Loucy (cell line): ENCODE data around the gene TSHZ2.

Source experiments
- H2AFZ ChIP-seq: fragments of 200-600 bp; sonication (generic); 2 replicates; pipeline ENCODE4 v1.6.0; 2016; ENCODE audit warnings: antibody characterized with exemption, mild to moderate bottlenecking, low read length, moderate library complexity
- H3F3A ChIP-seq: fragments of 200-600 bp; 2 replicates; pipeline ENCODE4 v1.6.0; 2016; ENCODE audit warnings: antibody characterized with exemption, low read depth, mild to moderate bottlenecking
- H3K27me3 ChIP-seq: fragments of 200-600 bp; sonication (generic); 2 replicates; pipeline ENCODE4 v1.6.1; 2014; ENCODE audit warnings: low read length, mild to moderate bottlenecking; ENCODE audit not compliant: insufficient read depth, poor library complexity, severe bottlenecking
- H3K36me3 ChIP-seq: fragments of 200-600 bp; sonication (generic); 2 replicates; pipeline ENCODE4 v1.6.1; 2016; ENCODE audit warnings: low read length; ENCODE audit not compliant: insufficient read depth
- H3K4me1 ChIP-seq: fragments of 200-600 bp; sonication (generic); 2 replicates; pipeline ENCODE4 v1.5.1; 2014; ENCODE audit warnings: low read length, mild to moderate bottlenecking; ENCODE audit not compliant: insufficient read depth, poor library complexity, severe bottlenecking
- H3K4me2 ChIP-seq: fragments of 200-600 bp; sonication (generic); 2 replicates; pipeline ENCODE4 v1.6.0; 2014; ENCODE audit warnings: antibody characterized with exemption, low read length, low read depth, mild to moderate bottlenecking; ENCODE audit not compliant: poor library complexity, severe bottlenecking
- H3K4me3 ChIP-seq: fragments of 200-600 bp; sonication (generic); 2 replicates; pipeline ENCODE4 v1.5.1; 2014; ENCODE audit warnings: low read length, mild to moderate bottlenecking, mixed read lengths; ENCODE audit not compliant: poor library complexity, severe bottlenecking
- H3K79me2 ChIP-seq: fragments of 200-600 bp; sonication (generic); 2 replicates; pipeline ENCODE4 v1.6.1; 2014; ENCODE audit warnings: low read length; ENCODE audit not compliant: insufficient read depth
- H3K9ac ChIP-seq: fragments of 200-600 bp; sonication (generic); 2 replicates; pipeline ENCODE4 v1.6.0; 2014; ENCODE audit warnings: mild to moderate bottlenecking, low read depth, low read length, moderate library complexity; ENCODE audit not compliant: poor library complexity, severe bottlenecking
- H3K9me2 ChIP-seq: fragments of 200-600 bp; sonication (generic); replicated peaks from 2 replicates; pipeline ENCODE4 v1.6.1; 2016; ENCODE audit warnings: low read depth, low read length, mixed read lengths
- H3K9me3 ChIP-seq: fragments of 200-600 bp; sonication (generic); 2 replicates; pipeline ENCODE4 v1.6.1; 2014; ENCODE audit warnings: mild to moderate bottlenecking, antibody characterized with exemption, low read length, low read depth; ENCODE audit not compliant: insufficient read depth
- H4K20me1 ChIP-seq: fragments of 200-600 bp; sonication (generic); 2 replicates; pipeline ENCODE4 v1.6.0; 2014; ENCODE audit warnings: antibody characterized with exemption, low read length, mild to moderate bottlenecking; ENCODE audit not compliant: insufficient read depth, poor library complexity, severe bottlenecking
- EZH2phosphoT487 ChIP-seq: fragments of 200-600 bp; IDR thresholded peaks from 2 replicates; pipeline ENCODE4 v1.6.1; 2018; ENCODE audit warnings: antibody characterized with exemption, mild to moderate bottlenecking, moderate library complexity, borderline replicate concordance
- TF ChIP-seq, protein P1 (sequence below): fragments of 200-600 bp; sonication (generic); conservative IDR thresholded peaks from 2 replicates; pipeline ENCODE4 v1.5.1; 2014; ENCODE audit warnings: mild to moderate bottlenecking, antibody characterized with exemption, low read length

TSHZ2 gene

GRCh38 chr20:53187392-53188068 lies 215.4 kb downstream of the TSHZ2 start:
- H3K4me1 ChIP-seq, result no peaks in the 10 kb centered on the region
- no peak overlapping the region for H2AFZ ChIP-seq
- no peaks in the 10 kb centered on the region for H3F3A ChIP-seq
- TF ChIP-seq, protein P1, sequence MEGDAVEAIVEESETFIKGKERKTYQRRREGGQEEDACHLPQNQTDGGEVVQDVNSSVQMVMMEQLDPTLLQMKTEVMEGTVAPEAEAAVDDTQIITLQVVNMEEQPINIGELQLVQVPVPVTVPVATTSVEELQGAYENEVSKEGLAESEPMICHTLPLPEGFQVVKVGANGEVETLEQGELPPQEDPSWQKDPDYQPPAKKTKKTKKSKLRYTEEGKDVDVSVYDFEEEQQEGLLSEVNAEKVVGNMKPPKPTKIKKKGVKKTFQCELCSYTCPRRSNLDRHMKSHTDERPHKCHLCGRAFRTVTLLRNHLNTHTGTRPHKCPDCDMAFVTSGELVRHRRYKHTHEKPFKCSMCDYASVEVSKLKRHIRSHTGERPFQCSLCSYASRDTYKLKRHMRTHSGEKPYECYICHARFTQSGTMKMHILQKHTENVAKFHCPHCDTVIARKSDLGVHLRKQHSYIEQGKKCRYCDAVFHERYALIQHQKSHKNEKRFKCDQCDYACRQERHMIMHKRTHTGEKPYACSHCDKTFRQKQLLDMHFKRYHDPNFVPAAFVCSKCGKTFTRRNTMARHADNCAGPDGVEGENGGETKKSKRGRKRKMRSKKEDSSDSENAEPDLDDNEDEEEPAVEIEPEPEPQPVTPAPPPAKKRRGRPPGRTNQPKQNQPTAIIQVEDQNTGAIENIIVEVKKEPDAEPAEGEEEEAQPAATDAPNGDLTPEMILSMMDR, result no peak
- TF ChIP-seq EZH2phosphoT487, result no peak
- H3K79me2 ChIP-seq, result no peaks in the 10 kb centered on the region
- no peaks in the 10 kb centered on the region for H3K9me3 ChIP-seq
- no peaks in the 10 kb centered on the region for H3K9me2 ChIP-seq
- H3K4me3 ChIP-seq, result no peak overlapping the region
- no peak overlapping the region for H3K9ac ChIP-seq
- H3K4me2 ChIP-seq, result no peak overlapping the region
- no peaks in the 10 kb centered on the region for H4K20me1 ChIP-seq
- no peaks in the 10 kb centered on the region for H3K36me3 ChIP-seq
- H3K27me3 ChIP-seq, result no peaks in the 10 kb centered on the region

GRCh38 chr20:53190225-53190624 lies 218.1 kb downstream of the TSHZ2 start:
- no peaks in the 10 kb centered on the region for H3K9me2 ChIP-seq
- H3K4me3 ChIP-seq, result no peak overlapping the region
- H3F3A ChIP-seq, result no peaks in the 10 kb centered on the region
- no peaks in the 10 kb centered on the region for H3K79me2 ChIP-seq
- H3K27me3 ChIP-seq, result no peaks in the 10 kb centered on the region
- H3K4me1 ChIP-seq, result no peaks in the 10 kb centered on the region
- H3K4me2 ChIP-seq, result no peak overlapping the region
- TF ChIP-seq, protein P1, result no peak
- no peak for TF ChIP-seq EZH2phosphoT487
- H4K20me1 ChIP-seq, result no peaks in the 10 kb centered on the region
- H3K9ac ChIP-seq, result no peak overlapping the region
- no peaks in the 10 kb centered on the region for H3K36me3 ChIP-seq
- H2AFZ ChIP-seq, result no peak overlapping the region
- no peaks in the 10 kb centered on the region for H3K9me3 ChIP-seq

DNA sequence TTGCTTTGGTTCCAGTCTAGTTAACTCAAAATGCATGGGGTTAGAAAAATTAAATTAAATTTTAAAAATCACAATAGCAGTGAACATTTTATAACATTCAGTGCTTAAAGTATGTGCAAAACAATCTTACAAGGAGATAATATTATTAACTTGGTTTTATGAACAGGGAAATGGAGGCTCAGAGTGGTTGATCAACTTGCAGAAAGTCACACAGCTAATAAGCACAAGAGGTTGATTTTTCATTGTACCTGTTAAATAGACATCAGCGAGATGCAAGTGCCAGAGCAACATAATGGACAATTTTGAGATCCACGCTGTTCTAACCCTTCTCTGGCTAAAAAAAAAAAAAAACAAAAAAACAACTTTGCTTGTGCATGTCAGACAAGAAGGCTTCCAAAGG lies 219.8 kb downstream of the TSHZ2 start:
- H3K9me3 ChIP-seq, result no peaks in the 10 kb centered on the region

More for the DNA sequence above, 219.8 kb downstream of the TSHZ2 start:
- Histone ChIP-seq H3K4me1 (no peaks in the 10 kb centered on the region), H3K4me2 (no peak overlapping the region), H3K9me2 (no peaks in the 10 kb centered on the region), H4K20me1 (no peaks in the 10 kb centered on the region), H3F3A (no peaks in the 10 kb centered on the region), H2AFZ (no peak overlapping the region), H3K4me3 (no peak overlapping the region), H3K9ac (no peak overlapping the region), H3K79me2 (no peaks in the 10 kb centered on the region), H3K36me3 (no peaks in the 10 kb centered on the region), H3K27me3 (no peaks in the 10 kb centered on the region)
- TF ChIP-seq, protein P1, result no peak
- TF ChIP-seq EZH2phosphoT487, result no peak
